OCI-LY7 (cell line): ENCODE measurements around the gene SEC31B.

ENCODE experiments used
- EZH2phosphoT487 ChIP-seq: fragments of 200-600 bp; sonication (generic); IDR thresholded peaks from 2 replicates; pipeline ENCODE4 v1.6.1; 2018; ENCODE audit warnings: low read depth, borderline replicate concordance, mild to moderate bottlenecking, mixed run types, antibody characterized with exemption, low read length, moderate library complexity, mixed read lengths
- TF ChIP-seq, protein P1 (sequence below): fragments of 200-600 bp; sonication (generic); conservative IDR thresholded peaks from 2 replicates; pipeline ENCODE4 v1.5.1; 2014; ENCODE audit warnings: mild to moderate bottlenecking, antibody characterized with exemption, low read length, moderate library complexity, mixed read lengths

- TF ChIP-seq, protein P1, sequence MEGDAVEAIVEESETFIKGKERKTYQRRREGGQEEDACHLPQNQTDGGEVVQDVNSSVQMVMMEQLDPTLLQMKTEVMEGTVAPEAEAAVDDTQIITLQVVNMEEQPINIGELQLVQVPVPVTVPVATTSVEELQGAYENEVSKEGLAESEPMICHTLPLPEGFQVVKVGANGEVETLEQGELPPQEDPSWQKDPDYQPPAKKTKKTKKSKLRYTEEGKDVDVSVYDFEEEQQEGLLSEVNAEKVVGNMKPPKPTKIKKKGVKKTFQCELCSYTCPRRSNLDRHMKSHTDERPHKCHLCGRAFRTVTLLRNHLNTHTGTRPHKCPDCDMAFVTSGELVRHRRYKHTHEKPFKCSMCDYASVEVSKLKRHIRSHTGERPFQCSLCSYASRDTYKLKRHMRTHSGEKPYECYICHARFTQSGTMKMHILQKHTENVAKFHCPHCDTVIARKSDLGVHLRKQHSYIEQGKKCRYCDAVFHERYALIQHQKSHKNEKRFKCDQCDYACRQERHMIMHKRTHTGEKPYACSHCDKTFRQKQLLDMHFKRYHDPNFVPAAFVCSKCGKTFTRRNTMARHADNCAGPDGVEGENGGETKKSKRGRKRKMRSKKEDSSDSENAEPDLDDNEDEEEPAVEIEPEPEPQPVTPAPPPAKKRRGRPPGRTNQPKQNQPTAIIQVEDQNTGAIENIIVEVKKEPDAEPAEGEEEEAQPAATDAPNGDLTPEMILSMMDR = no peak
- TF ChIP-seq EZH2phosphoT487 = no peak
Observed at GRCh38 chr10:100568912-100569311, 49.3 kb upstream of the SEC31B start.
